Heart left ventricle (tissue), 16 donors: Measurements from ENCODE around the gene GPR12. TPM values are rescaled to one million over a fixed set of nuclear protein-coding genes. Genes with fewer than 3 reads are reported as not detected.
A peak's percentile ranks its signal among the peaks of the same experiment; 100 is the strongest.

Source experiments
- ATAC-seq, 4 donors: fragments of 200-7000 bp; cut with Tn5 transposase; one replicate each; pipeline ENCODE4 v1.9.1; 2020 to 2022; ENCODE audit warnings: moderate library complexity in 4 of 4, mild to moderate bottlenecking in 3 of 4, moderate number of reproducible peaks in 1 of 4
- DNase-seq, 5 donors: peaks; one replicate each; pipeline ENCODE4 v3.0.0-alpha.2; 2020
- H3K27ac ChIP-seq, 12 donors: fragments of 200-600 bp; sonication (generic) in 4 of 12; one replicate each; pipeline versions ENCODE4 v1.5.0 to v1.8.0; 2016 to 2022; ENCODE audit warnings: mild to moderate bottlenecking in 2 of 12
- H3K27me3 ChIP-seq, 9 donors: fragments of 200-600 bp; sonication (generic) in 2 of 9; one replicate each; pipeline versions ENCODE4 v1.5.1 to v1.8.0; 2016 to 2022; ENCODE audit warnings: mild to moderate bottlenecking in 3 of 9
- H3K36me3 ChIP-seq, 9 donors: fragments of 200-600 bp; sonication (generic) in 2 of 9; one replicate each; pipeline versions ENCODE4 v1.5.0 to v1.8.0; 2018 to 2022; ENCODE audit warnings: mild to moderate bottlenecking in 2 of 9
- H3K4me1 ChIP-seq, 12 donors: fragments of 200-600 bp; sonication (generic) in 4 of 12; one replicate each; pipeline versions ENCODE4 v1.5.0 to v1.8.0; 2016 to 2022; ENCODE audit warnings: mild to moderate bottlenecking in 3 of 12
- H3K4me3 ChIP-seq, 12 donors: fragments of 200-600 bp; sonication (generic) in 4 of 12; one replicate each; pipeline versions ENCODE4 v1.5.0 to v1.8.0; 2017 to 2022; ENCODE audit warnings: mild to moderate bottlenecking in 9 of 12, moderate library complexity in 4 of 12
- H3K9me3 ChIP-seq, 12 donors: fragments of 200-600 bp; sonication (generic) in 4 of 12; one replicate each; pipeline versions ENCODE4 v1.5.0 to v1.8.0; 2016 to 2022; ENCODE audit warnings: mild to moderate bottlenecking in 1 of 12
- POLR2A ChIP-seq, 2 donors: fragments of 450-650 bp; IDR thresholded peaks; one replicate each; pipeline ENCODE4 v1.6.1; 2017; ENCODE audit warnings: antibody characterized with exemption in 2 of 2, mild to moderate bottlenecking in 2 of 2, moderate library complexity in 2 of 2
- WGBS, 4 donors: extraction: QIAGEN DNeasy Blood & Tissue Kit in 2 of 4; methylation state at CpG; one replicate each; pipeline versions ENCODE4 v1.1.5 to v1.1.7; 2013 to 2018; 5-methylcytosine and 5-hydroxymethylcytosine counted together
- intact Hi-C, 10 donors: fragments of 100-400 bp; cut with DNase I; formaldehyde crosslinking; loops; one replicate each; pipeline versions ENCODE4 v1.11.1 to v1.14.2; 2022
- polyA plus RNA-seq, 2 donors: library from polyadenylated mRNA; stranded (reverse); fragments of 200-250 nt; gene quantifications; one replicate each; pipeline ENCODE4 v1.2.3, GENCODE V29; 2013
- total RNA-seq, 9 donors: library from RNA; depleted of rRNA in 2 of 9; stranded (reverse); fragments of >200 nt in 2 of 9; fragmentation: NEBNext Ultra II Directional in 3 of 9; extraction: Animal tissue kit (Norgen Biotek cat#: 25700) in 3 of 9; gene quantifications; one replicate each; pipeline versions ENCODE4 v1.1.0 to v1.2.4, GENCODE V29; 2016 to 2023
- TF ChIP-seq, protein P1 (sequence below), 12 donors: fragments of 200-600 bp; sonication (generic) in 4 of 12; IDR thresholded peaks; one replicate each; pipeline versions ENCODE4 v1.5.0 to v1.8.0; 2018 to 2022; ENCODE audit warnings: antibody characterized with exemption in 12 of 12, mild to moderate bottlenecking in 5 of 12
- donor health status: ischemic (EF 13 %, LVEDD 7.1; RV severe dilation, severe dysfunction).
- donor health status: healthy with polysubstance abuse.
- donor health status: DM: no; HTN: yes; CAD: no.
- donor health status: DM: no; HTN: no; CAD: no.
- donor health status: ischemic (EF 25% LVEDD 6.9; RV normal size, moderate dysfunction).
- donor health status: ischemic (EF 25% LVEDD 5.7; RV mildly dilated, moderate dysfunction).
- donor health status: healthy.
- donor health status: DM: yes; HTN: yes; CAD: no.
- donor health status: ischemic (EF 35%, LVEDD 5.7; RV mildly dilated, moderate dysfunction).
- donor health status: nonischemic (EF 11% LVEDD 7.7; RV severe dilation, severe dysfunction).
- donor health status: DM: yes; HTN: yes; CAD: no.
- donor health status: PGD.
- donor health status: ischemic (EF 29% LVEDD 5.4; RV normal size, mild dysfunction).
- donor health status: nonischemic (EF 23%, LVEDD 6.1; RV moderate dilation, normal function).

The GPR12 gene
- total and polyA plus RNA-seq, 11 donors = 0.01 to 0.20 (median 0.15) TPM; not detected in 4

DNA sequence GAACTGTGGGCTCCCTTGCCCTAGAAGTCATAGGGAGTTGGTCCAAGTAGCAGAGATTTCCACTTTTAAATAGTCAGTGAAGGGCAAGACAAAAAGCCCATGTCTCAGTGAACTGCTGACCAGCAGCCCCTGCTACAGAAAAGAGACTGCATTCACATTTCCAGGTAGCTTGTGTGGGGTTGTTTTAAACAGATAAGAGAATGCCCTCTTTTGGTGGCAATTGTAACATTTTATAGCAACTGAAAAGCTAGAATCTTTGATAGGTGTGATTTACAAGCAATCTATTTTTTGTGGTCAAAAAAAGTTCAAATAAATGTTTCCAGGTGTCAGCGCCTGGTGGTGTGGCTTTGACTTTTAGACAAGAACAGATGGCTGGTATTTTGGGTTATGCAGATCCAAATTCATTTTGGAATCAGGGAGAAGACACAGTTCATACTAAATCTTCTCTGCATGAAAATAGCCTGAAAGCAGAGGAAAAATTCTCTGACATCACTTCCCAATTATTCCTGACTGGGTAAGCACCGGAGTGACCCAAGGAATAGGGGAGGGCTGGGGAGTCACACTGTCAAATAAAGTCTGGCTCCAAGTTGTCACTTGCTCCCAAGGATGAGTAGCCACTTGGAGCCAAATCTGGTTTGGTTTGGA lies 26.2 kb upstream of the GPR12 start:
- Histone ChIP-seq H3K27ac (peak overlapping the region in 1 of 12 donors; percentile 70), H3K9me3 (peaks cover 0 to 10% (median 0%) of the 10 kb centered on the region in 12 donors), H3K36me3 (no peaks in the 10 kb centered on the region), H3K4me3 (no peak overlapping the region), H3K27me3 (peaks cover 0 to 23% (median 0%) of the 10 kb centered on the region in 9 donors), H3K4me1 (peaks cover 0 to 16% (median 2%) of the 10 kb centered on the region in 12 donors)
- DNase-seq (no peak), ATAC-seq (no peak)
- intact Hi-C loops = no loop called here
- WGBS, 4 donors = 62 to 80% (median 74%) methylated on average over 2 of the region's 2 CpGs
- TF ChIP-seq, protein P1, sequence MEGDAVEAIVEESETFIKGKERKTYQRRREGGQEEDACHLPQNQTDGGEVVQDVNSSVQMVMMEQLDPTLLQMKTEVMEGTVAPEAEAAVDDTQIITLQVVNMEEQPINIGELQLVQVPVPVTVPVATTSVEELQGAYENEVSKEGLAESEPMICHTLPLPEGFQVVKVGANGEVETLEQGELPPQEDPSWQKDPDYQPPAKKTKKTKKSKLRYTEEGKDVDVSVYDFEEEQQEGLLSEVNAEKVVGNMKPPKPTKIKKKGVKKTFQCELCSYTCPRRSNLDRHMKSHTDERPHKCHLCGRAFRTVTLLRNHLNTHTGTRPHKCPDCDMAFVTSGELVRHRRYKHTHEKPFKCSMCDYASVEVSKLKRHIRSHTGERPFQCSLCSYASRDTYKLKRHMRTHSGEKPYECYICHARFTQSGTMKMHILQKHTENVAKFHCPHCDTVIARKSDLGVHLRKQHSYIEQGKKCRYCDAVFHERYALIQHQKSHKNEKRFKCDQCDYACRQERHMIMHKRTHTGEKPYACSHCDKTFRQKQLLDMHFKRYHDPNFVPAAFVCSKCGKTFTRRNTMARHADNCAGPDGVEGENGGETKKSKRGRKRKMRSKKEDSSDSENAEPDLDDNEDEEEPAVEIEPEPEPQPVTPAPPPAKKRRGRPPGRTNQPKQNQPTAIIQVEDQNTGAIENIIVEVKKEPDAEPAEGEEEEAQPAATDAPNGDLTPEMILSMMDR (IDR thresholded peaks at IDR 0.05) = no peak
- no peak for TF ChIP-seq POLR2A (IDR thresholded peaks at IDR 0.05)

DNA sequence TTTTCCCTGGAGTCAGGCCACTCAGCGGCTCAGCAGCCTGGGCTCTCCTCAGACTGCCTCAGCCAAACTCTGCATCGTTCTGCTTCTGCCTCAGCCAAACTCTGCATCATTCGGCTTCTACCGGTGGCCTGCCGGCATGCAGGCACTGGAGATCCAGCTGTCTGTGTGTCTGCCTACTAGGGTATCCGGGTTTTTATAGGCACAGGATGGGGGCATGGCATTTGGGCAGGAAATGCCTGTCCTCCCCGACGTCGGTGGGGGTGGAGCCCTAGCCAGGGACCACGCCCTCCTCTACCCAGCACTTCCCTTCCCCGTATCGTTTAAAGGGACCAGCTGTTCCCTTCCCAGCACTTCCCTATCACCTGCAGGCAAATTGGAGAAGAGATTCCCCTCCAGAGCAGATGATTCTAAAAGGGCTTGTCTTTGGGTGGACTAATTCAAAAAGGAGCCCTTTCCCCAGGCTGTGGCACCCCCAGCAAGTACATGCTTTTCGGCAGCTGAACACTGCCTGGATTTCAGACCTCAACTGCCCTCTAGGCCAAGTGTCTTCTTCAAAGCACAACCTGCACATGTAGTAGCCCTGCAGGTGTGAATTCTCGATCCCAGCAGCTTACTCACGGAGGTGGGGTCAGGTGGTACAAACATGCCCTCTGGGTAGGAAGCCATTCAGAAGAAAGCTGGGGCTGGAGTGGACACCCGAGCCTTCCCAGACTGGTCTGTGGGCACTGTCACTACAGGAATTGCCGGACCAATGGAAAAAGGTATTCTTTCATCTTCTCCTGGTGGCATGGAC lies 25.4 kb upstream of the GPR12 start:
- Histone ChIP-seq H3K9me3 (peaks cover 0 to 10% (median 0%) of the 10 kb centered on the region in 12 donors), H3K27ac (peak overlapping the region in 7 of 12 donors; percentile 23 to 70 (median 55)), H3K4me3 (peak overlapping the region in 2 of 12 donors; percentile 26 to 30), H3K4me1 (peaks cover 0 to 16% (median 2%) of the 10 kb centered on the region in 12 donors), H3K36me3 (no peaks in the 10 kb centered on the region), H3K27me3 (peaks cover 0 to 26% (median 0%) of the 10 kb centered on the region in 9 donors)
- intact Hi-C loops = no loop called here
- ATAC-seq (peak; percentile 54 to 70 (median 62)), DNase-seq (peak in 4 of 5 donors; percentile 13 to 51 (median 31))
- TF ChIP-seq POLR2A (IDR thresholded peaks at IDR 0.05) = peak in 1 of 2 donors; percentile 48
- TF ChIP-seq, protein P1 (IDR thresholded peaks at IDR 0.05) = no peak
- 30 to 38% (median 35%) methylated on average over 15 to 17 of the region's 17 CpGs for WGBS, 4 donors

DNA sequence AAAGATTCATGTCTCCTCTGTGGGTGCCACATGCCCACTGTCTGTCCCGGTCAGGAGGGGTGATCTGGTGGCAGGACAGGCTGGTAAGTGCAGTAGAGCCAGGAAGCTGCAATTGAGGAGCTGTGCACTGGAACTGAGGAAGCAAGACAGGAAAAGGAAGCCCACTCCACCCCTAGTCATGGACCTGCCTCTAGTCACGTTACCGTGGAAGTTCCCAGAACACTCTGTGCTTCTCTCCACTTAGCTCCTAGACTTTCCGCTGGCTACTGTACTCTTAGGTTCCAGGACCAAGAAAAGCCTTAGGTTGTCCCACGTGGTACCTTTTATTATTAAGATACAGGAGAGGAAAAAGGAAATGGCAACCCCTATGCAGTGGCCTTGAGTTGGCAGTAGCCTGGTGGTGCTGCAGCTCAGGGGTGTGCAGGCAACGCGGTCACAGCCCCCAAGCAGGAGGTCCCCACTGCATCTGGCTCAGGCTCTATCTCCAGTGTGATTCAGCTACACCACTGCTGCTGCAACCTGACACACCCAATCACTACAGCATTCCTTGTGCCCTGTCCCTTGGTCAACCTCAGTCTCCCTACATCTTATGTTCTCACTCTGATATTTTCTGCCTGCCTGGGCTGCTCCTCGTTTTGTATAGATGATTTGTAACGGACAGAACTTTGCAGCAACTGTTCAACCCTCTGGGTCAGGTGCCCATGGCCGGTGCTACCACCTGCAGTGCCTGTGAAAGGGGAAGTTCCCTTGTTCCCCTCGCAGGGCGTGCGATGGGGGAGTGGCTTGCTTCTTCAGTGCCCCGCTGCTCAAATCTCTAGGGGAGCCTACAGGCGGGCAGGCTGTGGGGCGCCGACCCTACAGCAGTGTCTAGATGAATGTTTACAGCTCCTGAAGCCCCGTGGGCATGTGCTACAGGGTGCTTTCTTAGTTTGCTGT lies 24.4 kb upstream of the GPR12 start:
- intact Hi-C loops = no loop called here
- peak in 3 of 5 donors; percentile 26 to 45 (median 28) for DNase-seq
- 34 to 43% (median 38%) methylated on average over 13 to 18 of the region's 18 CpGs for WGBS, 4 donors
- Histone ChIP-seq H3K4me1 (peaks cover 0 to 16% (median 2%) of the 10 kb centered on the region in 12 donors), H3K9me3 (peaks cover 0 to 10% (median 0%) of the 10 kb centered on the region in 12 donors), H3K36me3 (no peaks in the 10 kb centered on the region), H3K27me3 (peaks cover 0 to 26% (median 0%) of the 10 kb centered on the region in 9 donors), H3K27ac (peak overlapping the region in 10 of 12 donors; percentile 23 to 70 (median 52)), H3K4me3 (peak overlapping the region in 1 of 12 donors; percentile 30)
- TF ChIP-seq, protein P1 (IDR thresholded peaks at IDR 0.05) = no peak
- peak in 1 of 2 donors; percentile 23 for TF ChIP-seq POLR2A (IDR thresholded peaks at IDR 0.05)
- ATAC-seq = peak; percentile 84 to 88 (median 85)
